GM18526 (cell line): Measurements from ENCODE around the gene TCEAL3.

Experiments used
- POLR2A ChIP-seq: IDR thresholded peaks from 3 replicates; pipeline ENCODE4 v1.6.1; 2011; ENCODE audit not compliant: insufficient read length; ENCODE audit errors: extremely low read depth

Gene TCEAL3

GRCh38 chrX:103656617-103657016 is 48.9 kb downstream of the TCEAL3 start:
- TF ChIP-seq POLR2A = no peak

- TF ChIP-seq POLR2A = no peak
These were observed 51.1 kb downstream of the TCEAL3 start for GRCh38 chrX:103658681-103659433.
